Measurements from ENCODE around the gene KCNH1. TPM values are rescaled to one million over a fixed set of nuclear protein-coding genes. Genes with fewer than 3 reads are reported as not detected.

Gene KCNH1
- under 1 TPM; 0.27 to 0.70 TPM for total RNA-seq
- long read RNA-seq: 0 reads

- intact Hi-C loops (cut with DNase I, micrococcal nuclease): loop anchor here in 1 of 2 donors (2.0 kb wide), 1 partner anchor 549 kb away; no protein-coding TSS in a partner anchor
- DNase-seq: peak; percentile 38 to 74
- ATAC-seq: peak; percentile 91
These were observed at the start of gene KCNH1 for GRCh38 chr1:211133836-211134669. Gene KCNH1 (minus strand): TSS chr1:211134148. CDS start chr1:211133945, 203 bp downstream.

- intact Hi-C loops (cut with DNase I, micrococcal nuclease): no loop called here
- ATAC-seq (no peak), DNase-seq (no peak)
These were observed 48.8 kb upstream of the KCNH1 start for GRCh38 chr1:211182746-211183145.

GRCh38 chr1:211174375-211174774 lies 40.4 kb upstream of the KCNH1 start:
- ATAC-seq (no peak), DNase-seq (no peak)
- intact Hi-C loops (cut with DNase I, micrococcal nuclease): no loop called here

- no peak for DNase-seq
- intact Hi-C loops (cut with DNase I, micrococcal nuclease): no loop called here
- no peak for ATAC-seq
These were observed 38.7 kb upstream of the KCNH1 start for GRCh38 chr1:211172657-211173056.

GRCh38 chr1:211169353-211169752 lies 35.4 kb upstream of the KCNH1 start:
- intact Hi-C loops (cut with DNase I, micrococcal nuclease): no loop called here
- ATAC-seq (no peak), DNase-seq (no peak)

- DNase-seq (no peak), ATAC-seq (no peak)
- intact Hi-C loops (cut with DNase I, micrococcal nuclease): no loop called here
These were observed 24.9 kb upstream of the KCNH1 start for GRCh38 chr1:211158866-211159265.

- ATAC-seq: no peak
- intact Hi-C loops (cut with DNase I, micrococcal nuclease): no loop called here
- no peak for DNase-seq
These were observed 21.1 kb upstream of the KCNH1 start for GRCh38 chr1:211155040-211155439.

GRCh38 chr1:211153932-211154331 lies 20.0 kb upstream of the KCNH1 start:
- no peak for ATAC-seq
- no peak for DNase-seq

GRCh38 chr1:211148366-211148765 lies 14.4 kb upstream of the KCNH1 start:
- no peak for ATAC-seq
- intact Hi-C loops (cut with DNase I, micrococcal nuclease): no loop called here

More at GRCh38 chr1:211153932-211154331, 20.0 kb upstream of the KCNH1 start:
- intact Hi-C loops (cut with DNase I, micrococcal nuclease): no loop called here

GRCh38 chr1:211145944-211146343 lies 12.0 kb upstream of the KCNH1 start:
- intact Hi-C loops (cut with DNase I, micrococcal nuclease): no loop called here
- DNase-seq (peak; percentile 40 to 47), ATAC-seq (peak; percentile 84)

More at GRCh38 chr1:211148366-211148765, 14.4 kb upstream of the KCNH1 start:
- no peak for DNase-seq

- intact Hi-C loops (cut with DNase I, micrococcal nuclease): loop anchor here in 1 of 2 donors (2.0 to 5.0 kb wide), 2 partner anchors 551 to 733 kb away; no protein-coding TSS in a partner anchor
- ATAC-seq (peak; percentile 71), DNase-seq (no peak)
These were observed 1.5 kb upstream of the KCNH1 start for GRCh38 chr1:211135342-211135950.

GRCh38 chr1:211133393-211133835 lies 534 bp downstream of the KCNH1 start:
- ATAC-seq (peak; percentile 15), DNase-seq (peak in 1 of 2 donors; percentile 15)
- intact Hi-C loops (cut with DNase I, micrococcal nuclease): no loop called here

- ATAC-seq: no peak
- no peak for DNase-seq
- intact Hi-C loops (cut with DNase I, micrococcal nuclease): no loop called here
These were observed 1.1 kb downstream of the KCNH1 start for GRCh38 chr1:211132721-211133392.

- DNase-seq (no peak), ATAC-seq (no peak)
- intact Hi-C loops (cut with DNase I, micrococcal nuclease): no loop called here
These were observed 4.2 kb downstream of the KCNH1 start for GRCh38 chr1:211129776-211130175.

- intact Hi-C loops (cut with DNase I, micrococcal nuclease): no loop called here
- DNase-seq (no peak), ATAC-seq (no peak)
These were observed 6.8 kb downstream of the KCNH1 start for GRCh38 chr1:211127166-211127565.

- intact Hi-C loops (cut with DNase I, micrococcal nuclease): no loop called here
- DNase-seq (no peak), ATAC-seq (no peak)
These were observed 7.3 kb downstream of the KCNH1 start for GRCh38 chr1:211126622-211127021.

GRCh38 chr1:211118407-211119102 lies 15.4 kb downstream of the KCNH1 start:
- ATAC-seq (no peak), DNase-seq (no peak)
- intact Hi-C loops (cut with DNase I, micrococcal nuclease): no loop called here

- ATAC-seq: no peak
- intact Hi-C loops (cut with DNase I, micrococcal nuclease): no loop called here
- no peak for DNase-seq
These were observed 19.5 kb downstream of the KCNH1 start for GRCh38 chr1:211114446-211114845.

GRCh38 chr1:211113566-211113965 lies 20.4 kb downstream of the KCNH1 start:
- no peak for ATAC-seq
- no peak for DNase-seq
- intact Hi-C loops (cut with DNase I, micrococcal nuclease): no loop called here
